Keratinocyte (primary cell): ENCODE data around the gene MUC2.

Experiments used
- CTCF ChIP-seq, 3 experiments: IDR thresholded peaks in 1 of 3; conservative IDR thresholded peaks in 1 of 3; optimal IDR thresholded peaks in 1 of 3; 2 replicates in 2 of 3; 3 replicates in 1 of 3; pipeline versions ENCODE3 to v1.5.1; 2011; ENCODE audit warnings: low read length in 3 of 3, mild to moderate bottlenecking in 3 of 3, moderate library complexity in 2 of 3, control low read depth in 1 of 3, inconsistent platforms in 1 of 3; ENCODE audit not compliant: insufficient read depth in 2 of 3; ENCODE audit errors: extremely low read depth in 1 of 3
- EZH2 ChIP-seq: IDR thresholded peaks from one replicate; pipeline ENCODE4 v1.6.1; 2012; ENCODE audit warnings: inconsistent platforms, mild to moderate bottlenecking, low read length, moderate library complexity

- no peak for TF ChIP-seq EZH2
- no peak for TF ChIP-seq CTCF (optimal IDR thresholded peaks at IDR 0.05 in 1 of 3, IDR thresholded peaks at IDR 0.05 in 1 of 3, conservative IDR thresholded peaks at IDR 0.05 in 1 of 3; ENCODE audit: extremely low read depth in 1 of 3, insufficient read depth in 2 of 3, low read length in 3 of 3)
These were observed 14.9 kb upstream of the MUC2 start for GRCh38 chr11:1059759-1060158.
